HepG2 (cell line): ENCODE results near the gene TMEM125. TPM values are rescaled to one million over a fixed set of nuclear protein-coding genes. Genes with fewer than 3 reads are reported as not detected.

Experiments used
- CEBPB ChIP-seq: IDR thresholded peaks from 2 replicates; pipeline ENCODE4 v1.6.1; 2011; ENCODE audit warnings: low read depth, low read length, improper control_type of control experiment, borderline replicate concordance
- DNMT3B ChIP-seq: conservative IDR thresholded peaks from 2 replicates; pipeline ENCODE4 v1.6.1; 2016; ENCODE audit warnings: missing biosample characterization, control low read depth
- HNRNPK ChIP-seq: fragments of 200-400 bp; formaldehyde crosslinking; IDR thresholded peaks from 2 replicates; pipeline ENCODE4 v1.6.1; 2018; ENCODE audit warnings: low read length, low read depth, moderate library complexity, mild to moderate bottlenecking; ENCODE audit not compliant: poor library complexity, severe bottlenecking
- KMT2A ChIP-seq: sonication (generic); formaldehyde crosslinking; IDR thresholded peaks from 2 replicates; pipeline ENCODE4 v1.4.0; 2020; ENCODE audit warnings: missing genetic modification reagents
- NFKB2 ChIP-seq: sonication (generic); formaldehyde crosslinking; IDR thresholded peaks from 2 replicates; pipeline ENCODE4 v1.4.0; 2020; ENCODE audit warnings: missing genetic modification reagents, borderline replicate concordance
- NR2F6 ChIP-seq, 2 experiments: IDR thresholded peaks; 2 replicates each; pipeline ENCODE4 v1.6.1; 2016; ENCODE audit warnings: antibody characterized with exemption in 1 of 2, mild to moderate bottlenecking in 1 of 2
- PATZ1 ChIP-seq: sonication (generic); formaldehyde crosslinking; IDR thresholded peaks from 2 replicates; pipeline ENCODE4 v1.4.0; 2020; ENCODE audit warnings: missing genetic modification reagents
- PTBP1 ChIP-seq: fragments of 200-400 bp; formaldehyde crosslinking; IDR thresholded peaks from 2 replicates; pipeline ENCODE4 v1.6.1; 2018; ENCODE audit warnings: low read length, low read depth; ENCODE audit not compliant: poor library complexity, severe bottlenecking
- RARG ChIP-seq: sonication (generic); formaldehyde crosslinking; IDR thresholded peaks from 2 replicates; pipeline ENCODE4 v1.4.0; 2020; ENCODE audit warnings: low read depth, mild to moderate bottlenecking, missing genetic modification reagents
- RBM22 ChIP-seq: fragments of 200-400 bp; formaldehyde crosslinking; optimal IDR thresholded peaks from 2 replicates; pipeline ENCODE3; 2017; ENCODE audit warnings: mild to moderate bottlenecking, low read length, moderate library complexity
- RXRB ChIP-seq: IDR thresholded peaks from 2 replicates; pipeline ENCODE4 v1.6.1; 2016; ENCODE audit warnings: borderline replicate concordance, missing genetic modification reagents, missing compliant biosample characterization
- SRSF1 ChIP-seq: fragments of 200-400 bp; formaldehyde crosslinking; optimal IDR thresholded peaks from 2 replicates; pipeline ENCODE3; 2017; ENCODE audit warnings: mild to moderate bottlenecking, low read depth, low read length, moderate library complexity
- TCF12 ChIP-seq, 2 experiments: fragments of 450-650 bp in 1 of 2; sonication (generic) in 1 of 2; formaldehyde crosslinking in 1 of 2; IDR thresholded peaks; 2 replicates each; pipeline versions ENCODE4 v1.6.1 to v1.8.0; 2017 to 2022; ENCODE audit warnings: antibody characterized with exemption in 1 of 2, mild to moderate bottlenecking in 1 of 2, missing genetic modification reagents in 1 of 2, moderate library complexity in 1 of 2
- TEF ChIP-seq: sonication (generic); formaldehyde crosslinking; IDR thresholded peaks from 2 replicates; pipeline ENCODE4 v1.5.0; 2020; ENCODE audit warnings: missing genetic modification reagents
- TOPORS ChIP-seq: sonication (generic); formaldehyde crosslinking; IDR thresholded peaks from 2 replicates; pipeline ENCODE4 v1.8.0; 2023; ENCODE audit warnings: mild to moderate bottlenecking, missing genetic modification reagents
- ZHX1 ChIP-seq: sonication (generic); formaldehyde crosslinking; IDR thresholded peaks from 2 replicates; pipeline ENCODE4 v1.8.1; 2022; ENCODE audit warnings: low read depth, mild to moderate bottlenecking, missing genetic modification reagents
- ZMYM3 ChIP-seq: sonication (generic); formaldehyde crosslinking; IDR thresholded peaks from 2 replicates; pipeline ENCODE4 v1.5.1; 2020; ENCODE audit warnings: mild to moderate bottlenecking, missing genetic modification reagents
- ZNF232 ChIP-seq: sonication (generic); formaldehyde crosslinking; IDR thresholded peaks from 2 replicates; pipeline ENCODE4 v1.4.0; 2020; ENCODE audit warnings: missing genetic modification reagents, borderline replicate concordance
- ZNF597 ChIP-seq: sonication (generic); formaldehyde crosslinking; IDR thresholded peaks from 2 replicates; pipeline ENCODE4 v1.5.0; 2020; ENCODE audit warnings: missing genetic modification reagents
- ZNF674 ChIP-seq: sonication (generic); formaldehyde crosslinking; IDR thresholded peaks from 2 replicates; pipeline ENCODE4 v1.5.0; 2020; ENCODE audit warnings: low read depth, mild to moderate bottlenecking, missing genetic modification reagents
- polyA plus RNA-seq, 8 experiments: library from polyadenylated mRNA; depleted of rRNA in 3 of 8; stranded (reverse) in 7 of 8; unstranded in 1 of 8; fragments of >200 nt; fragmentation: Illumina TruSeq in 4 of 8; extraction: Trizol in 4 of 8; gene quantifications; 2 replicates each; pipeline versions ENCODE4 v1.2.1 to v1.2.3, GENCODE V29; 2011 to 2016; ENCODE audit warnings: low read depth in 4 of 8, missing spikeins in 1 of 8, mixed read lengths in 1 of 8; ENCODE audit not compliant: insufficient read depth in 1 of 8
- total RNA-seq, 5 experiments: library from RNA; depleted of rRNA; stranded (reverse); fragments of >200 nt; fragmentation: Illumina TruSeq; extraction: Trizol; gene quantifications; 2 replicates each; pipeline ENCODE4 v1.2.3, GENCODE V29; 2016; ENCODE audit warnings: low read depth in 1 of 5

The TMEM125 gene
- total and polyA plus RNA-seq, 2 of the 13 experiments (the other 11 are each of a cell fraction or from before 2014, with no cell fraction given): 0.03 TPM; not detected in 1

- TF ChIP-seq PATZ1: peak; percentile 77
- no peak for TF ChIP-seq ZNF674 (CRISPR knock-in tag)
- TF ChIP-seq NFKB2: no peak
- TF ChIP-seq ZNF232 (CRISPR knock-in tag): no peak
- TF ChIP-seq RXRB (CRISPR knock-in tag): peak; percentile 85
- TF ChIP-seq RBM22: no peak
- TF ChIP-seq RARG (CRISPR knock-in tag): no peak
- no peak for TF ChIP-seq TEF (CRISPR knock-in tag)
- 0 out of 2 replicates have a peak, but pooled peaks have one; percentile 70 for TF ChIP-seq ZMYM3 (CRISPR knock-in tag)
- TF ChIP-seq KMT2A (CRISPR knock-in tag): no peak
- TF ChIP-seq ZNF597 (CRISPR knock-in tag): no peak
- TF ChIP-seq HNRNPK: no peak
- peak; percentile 62; the same call in 1 of the 2 replicates for TF ChIP-seq ZHX1
- TF ChIP-seq TOPORS (CRISPR knock-in tag): no peak
- peak; percentile 96 for TF ChIP-seq CEBPB
- peak; percentile 83 for TF ChIP-seq NR2F6 (IDR thresholded peaks at IDR 0.05)
- TF ChIP-seq NR2F6 (CRISPR knock-in tag; IDR thresholded peaks at IDR 0.05): peak; percentile 90
- no peak for TF ChIP-seq SRSF1
- no peak for TF ChIP-seq TCF12 (IDR thresholded peaks at IDR 0.05)
- no peak for TF ChIP-seq TCF12 (CRISPR knock-in tag; IDR thresholded peaks at IDR 0.05)
- no peak for TF ChIP-seq DNMT3B (CRISPR knock-in tag)
- TF ChIP-seq PTBP1: no peak
Observed at GRCh38 chr1:43282220-43283195, 12.7 kb downstream of the TMEM125 start (continued).
